ENCODE data around the gene NXPH3.
A peak's percentile ranks its signal among the peaks of the same experiment; 100 is the strongest.

- no peak for TF ChIP-seq ZNF792 (tag by site-specific recombination; IDR thresholded peaks at IDR 0.05)
- TF ChIP-seq ZBTB48 (tag by site-specific recombination; IDR thresholded peaks at IDR 0.05), result no peak
- TF ChIP-seq HOXA7 (CRISPR knock-in tag; IDR thresholded peaks at IDR 0.05; ENCODE audit: borderline replicate concordance), result no peak
- TF ChIP-seq CTCF (tag by site-specific recombination; IDR thresholded peaks at IDR 0.05), result peak; percentile 82
- no peak for TF ChIP-seq ZNF416 (tag by site-specific recombination; IDR thresholded peaks at IDR 0.05)
- no peak for TF ChIP-seq MZF1 (tag by site-specific recombination; IDR thresholded peaks at IDR 0.05; ENCODE audit: borderline replicate concordance)
- TF ChIP-seq, protein P1, sequence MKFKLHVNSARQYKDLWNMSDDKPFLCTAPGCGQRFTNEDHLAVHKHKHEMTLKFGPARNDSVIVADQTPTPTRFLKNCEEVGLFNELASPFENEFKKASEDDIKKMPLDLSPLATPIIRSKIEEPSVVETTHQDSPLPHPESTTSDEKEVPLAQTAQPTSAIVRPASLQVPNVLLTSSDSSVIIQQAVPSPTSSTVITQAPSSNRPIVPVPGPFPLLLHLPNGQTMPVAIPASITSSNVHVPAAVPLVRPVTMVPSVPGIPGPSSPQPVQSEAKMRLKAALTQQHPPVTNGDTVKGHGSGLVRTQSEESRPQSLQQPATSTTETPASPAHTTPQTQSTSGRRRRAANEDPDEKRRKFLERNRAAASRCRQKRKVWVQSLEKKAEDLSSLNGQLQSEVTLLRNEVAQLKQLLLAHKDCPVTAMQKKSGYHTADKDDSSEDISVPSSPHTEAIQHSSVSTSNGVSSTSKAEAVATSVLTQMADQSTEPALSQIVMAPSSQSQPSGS (tag by site-specific recombination; IDR thresholded peaks at IDR 0.05; ENCODE audit: low read depth), result no peak
- no peak for TF ChIP-seq ZNF223 (tag by site-specific recombination; IDR thresholded peaks at IDR 0.05)
- TF ChIP-seq, protein P2, sequence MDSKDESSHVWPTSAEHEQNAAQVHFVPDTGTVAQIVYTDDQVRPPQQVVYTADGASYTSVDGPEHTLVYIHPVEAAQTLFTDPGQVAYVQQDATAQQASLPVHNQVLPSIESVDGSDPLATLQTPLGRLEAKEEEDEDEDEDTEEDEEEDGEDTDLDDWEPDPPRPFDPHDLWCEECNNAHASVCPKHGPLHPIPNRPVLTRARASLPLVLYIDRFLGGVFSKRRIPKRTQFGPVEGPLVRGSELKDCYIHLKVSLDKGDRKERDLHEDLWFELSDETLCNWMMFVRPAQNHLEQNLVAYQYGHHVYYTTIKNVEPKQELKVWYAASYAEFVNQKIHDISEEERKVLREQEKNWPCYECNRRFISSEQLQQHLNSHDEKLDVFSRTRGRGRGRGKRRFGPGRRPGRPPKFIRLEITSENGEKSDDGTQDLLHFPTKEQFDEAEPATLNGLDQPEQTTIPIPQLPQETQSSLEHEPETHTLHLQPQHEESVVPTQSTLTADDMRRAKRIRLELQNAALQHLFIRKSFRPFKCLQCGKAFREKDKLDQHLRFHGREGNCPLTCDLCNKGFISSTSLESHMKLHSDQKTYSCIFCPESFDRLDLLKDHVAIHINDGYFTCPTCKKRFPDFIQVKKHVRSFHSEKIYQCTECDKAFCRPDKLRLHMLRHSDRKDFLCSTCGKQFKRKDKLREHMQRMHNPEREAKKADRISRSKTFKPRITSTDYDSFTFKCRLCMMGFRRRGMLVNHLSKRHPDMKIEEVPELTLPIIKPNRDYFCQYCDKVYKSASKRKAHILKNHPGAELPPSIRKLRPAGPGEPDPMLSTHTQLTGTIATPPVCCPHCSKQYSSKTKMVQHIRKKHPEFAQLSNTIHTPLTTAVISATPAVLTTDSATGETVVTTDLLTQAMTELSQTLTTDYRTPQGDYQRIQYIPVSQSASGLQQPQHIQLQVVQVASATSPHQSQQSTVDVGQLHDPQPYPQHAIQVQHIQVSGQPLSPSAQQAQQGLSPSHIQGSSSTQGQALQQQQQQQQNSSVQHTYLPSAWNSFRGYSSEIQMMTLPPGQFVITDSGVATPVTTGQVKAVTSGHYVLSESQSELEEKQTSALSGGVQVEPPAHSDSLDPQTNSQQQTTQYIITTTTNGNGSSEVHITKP (tag by site-specific recombination; IDR thresholded peaks at IDR 0.05), result 0 out of 2 replicates have a peak, but pooled peaks have one; percentile 21
- TF ChIP-seq, protein P3, sequence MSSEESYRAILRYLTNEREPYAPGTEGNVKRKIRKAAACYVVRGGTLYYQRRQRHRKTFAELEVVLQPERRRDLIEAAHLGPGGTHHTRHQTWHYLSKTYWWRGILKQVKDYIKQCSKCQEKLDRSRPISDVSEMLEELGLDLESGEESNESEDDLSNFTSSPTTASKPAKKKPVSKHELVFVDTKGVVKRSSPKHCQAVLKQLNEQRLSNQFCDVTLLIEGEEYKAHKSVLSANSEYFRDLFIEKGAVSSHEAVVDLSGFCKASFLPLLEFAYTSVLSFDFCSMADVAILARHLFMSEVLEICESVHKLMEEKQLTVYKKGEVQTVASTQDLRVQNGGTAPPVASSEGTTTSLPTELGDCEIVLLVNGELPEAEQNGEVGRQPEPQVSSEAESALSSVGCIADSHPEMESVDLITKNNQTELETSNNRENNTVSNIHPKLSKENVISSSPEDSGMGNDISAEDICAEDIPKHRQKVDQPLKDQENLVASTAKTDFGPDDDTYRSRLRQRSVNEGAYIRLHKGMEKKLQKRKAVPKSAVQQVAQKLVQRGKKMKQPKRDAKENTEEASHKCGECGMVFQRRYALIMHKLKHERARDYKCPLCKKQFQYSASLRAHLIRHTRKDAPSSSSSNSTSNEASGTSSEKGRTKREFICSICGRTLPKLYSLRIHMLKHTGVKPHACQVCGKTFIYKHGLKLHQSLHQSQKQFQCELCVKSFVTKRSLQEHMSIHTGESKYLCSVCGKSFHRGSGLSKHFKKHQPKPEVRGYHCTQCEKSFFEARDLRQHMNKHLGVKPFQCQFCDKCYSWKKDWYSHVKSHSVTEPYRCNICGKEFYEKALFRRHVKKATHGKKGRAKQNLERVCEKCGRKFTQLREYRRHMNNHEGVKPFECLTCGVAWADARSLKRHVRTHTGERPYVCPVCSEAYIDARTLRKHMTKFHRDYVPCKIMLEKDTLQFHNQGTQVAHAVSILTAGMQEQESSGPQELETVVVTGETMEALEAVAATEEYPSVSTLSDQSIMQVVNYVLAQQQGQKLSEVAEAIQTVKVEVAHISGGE (tag by site-specific recombination; conservative IDR thresholded peaks at IDR 0.05; ENCODE audit: low read depth), result no peak
Observed at GRCh38 chr17:49557312-49558024, 18.2 kb upstream of the NXPH3 start.
